Left renal pelvis (tissue), 4 donors: ENCODE results near the gene FITM1. TPM values are rescaled to one million over a fixed set of nuclear protein-coding genes. Genes with fewer than 3 reads are reported as not detected.

ENCODE experiments used
- DNase-seq, 4 donors: peaks; one replicate each; pipeline ENCODE4 v3.0.0-alpha.2; 2013; ENCODE audit warnings: low read depth in 4 of 4, low spot score in 3 of 4
- polyA plus RNA-seq, 4 donors: library from polyadenylated mRNA; unstranded; fragments of 120-200 nt; gene quantifications; one replicate each; pipeline ENCODE4 v1.2.1, GENCODE V29; 2013; ENCODE audit not compliant: insufficient read length in 4 of 4

FITM1 gene
- polyA plus RNA-seq, 4 donors, result 0.55 to 1.6 (median 0.79) TPM

GRCh38 chr14:24179294-24179960 is 49.0 kb downstream of the FITM1 start:
- no peak for DNase-seq

- peak in 1 of 4 donors; percentile 53 for DNase-seq
These were observed 49.7 kb downstream of the FITM1 start for GRCh38 chr14:24179961-24180796.

DNA sequence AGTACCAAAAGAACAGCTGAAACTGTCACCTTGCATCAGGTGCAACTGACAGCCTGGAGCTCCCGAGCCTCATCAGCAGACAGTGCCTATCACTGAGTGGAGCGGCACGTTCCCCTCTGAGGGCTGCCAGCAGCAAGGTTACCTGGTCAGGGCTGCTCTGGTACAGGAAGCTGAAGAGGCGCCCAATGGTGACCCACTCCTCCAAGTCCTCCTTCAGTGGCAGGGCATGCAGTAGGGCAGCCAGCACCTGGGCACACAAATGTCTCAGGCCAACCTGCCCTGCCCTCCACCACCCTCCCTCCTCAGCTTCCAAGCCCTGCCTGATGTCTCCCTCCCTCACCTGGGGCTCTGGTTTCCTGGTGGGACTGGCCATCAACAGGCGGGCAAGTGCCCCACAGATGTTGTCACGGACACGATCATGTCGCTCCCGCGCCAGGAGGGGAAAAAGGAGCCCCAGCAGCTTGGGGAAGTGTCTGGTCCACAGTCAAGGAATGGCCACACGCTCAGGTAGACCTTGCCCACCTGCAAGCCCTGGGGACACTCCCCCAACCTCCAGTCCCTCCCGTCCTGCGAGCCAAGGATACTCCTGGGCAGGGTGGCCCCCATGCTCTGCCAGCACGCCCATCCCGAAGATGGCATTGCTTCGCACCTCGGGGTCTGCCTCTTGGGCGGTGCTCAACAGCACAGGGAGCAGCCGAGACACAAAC is 51.1 kb downstream of the FITM1 start:
- DNase-seq, result no peak

Other genes with a start within 250 kb of the FITM1 start
- gene DHRS4, start 176.9 kb upstream of the FITM1 start, polyA plus RNA-seq, result 10 to 100 TPM; 28.3 to 50.8 (median 44.2) TPM
- 10 to 100 TPM; 27.6 to 52.8 (median 31.4) TPM for gene DHRS4L2, start 141.7 kb upstream of the FITM1 start, polyA plus RNA-seq
- gene CARMIL3, start 78.7 kb upstream of the FITM1 start, polyA plus RNA-seq, result 1 to 10 TPM; 1.2 to 2.0 (median 1.8) TPM
- gene CPNE6, start 59.1 kb upstream of the FITM1 start, polyA plus RNA-seq, result not detected
- gene PCK2, start 36.3 kb upstream of the FITM1 start, polyA plus RNA-seq, result 10 to 100 TPM in 3 of 4 donors, 1 to 10 TPM in 1; 7.7 to 31.0 (median 24.0) TPM
- 10 to 100 TPM; 41.2 to 90.6 (median 73.0) TPM for gene DCAF11, start 15.9 kb upstream of the FITM1 start, polyA plus RNA-seq
- 1 to 10 TPM in 3 of 4 donors, under 1 TPM in 1; 0.59 to 4.1 (median 2.1) TPM for gene NRL, start 15.7 kb upstream of the FITM1 start, polyA plus RNA-seq
- 100 to 1,000 TPM; 131 to 226 (median 197) TPM for gene PSME1, start 5.5 kb downstream of the FITM1 start, polyA plus RNA-seq
- gene EMC9, start 10.9 kb downstream of the FITM1 start, polyA plus RNA-seq, result 10 to 100 TPM in 3 of 4 donors, 1 to 10 TPM in 1; 9.7 to 21.4 (median 19.4) TPM
- gene PSME2, start 16.0 kb downstream of the FITM1 start, polyA plus RNA-seq, result 100 to 1,000 TPM; 134 to 185 (median 166) TPM
- 10 to 100 TPM; 44.8 to 59.8 (median 47.4) TPM for gene RNF31, start 16.8 kb downstream of the FITM1 start, polyA plus RNA-seq
- gene IRF9, start 30.6 kb downstream of the FITM1 start, polyA plus RNA-seq, result 10 to 100 TPM; 46.1 to 68.1 (median 57.0) TPM
- gene REC8, start 41.4 kb downstream of the FITM1 start, polyA plus RNA-seq, result 100 to 1,000 TPM in 1 of 4 donors, 10 to 100 TPM in 3; 28.0 to 100 (median 57.9) TPM
- gene IPO4, start 58.2 kb downstream of the FITM1 start, polyA plus RNA-seq, result 10 to 100 TPM; 19.8 to 39.5 (median 31.0) TPM
- gene TM9SF1, start 64.8 kb downstream of the FITM1 start, polyA plus RNA-seq, result 10 to 100 TPM; 32.9 to 43.7 (median 35.4) TPM
- 10 to 100 TPM in 1 of 4 donors, 1 to 10 TPM in 3; 4.2 to 12.0 (median 5.6) TPM for gene TSSK4, start 75.0 kb downstream of the FITM1 start, polyA plus RNA-seq
- gene CHMP4A, start 82.8 kb downstream of the FITM1 start, polyA plus RNA-seq, result 10 to 100 TPM; 27.8 to 58.4 (median 52.0) TPM
- 10 to 100 TPM in 3 of 4 donors, 1 to 10 TPM in 1; 8.3 to 16.9 (median 11.3) TPM for gene MDP1, start 85.4 kb downstream of the FITM1 start, polyA plus RNA-seq
- 100 to 1,000 TPM; 189 to 230 (median 217) TPM for gene NEDD8, start 101.7 kb downstream of the FITM1 start, polyA plus RNA-seq
- 100 to 1,000 TPM in 3 of 4 donors, 10 to 100 TPM in 1; 65.6 to 124 (median 117) TPM for gene GMPR2, start 102.3 kb downstream of the FITM1 start, polyA plus RNA-seq
- gene TINF2, start 112.0 kb downstream of the FITM1 start, polyA plus RNA-seq, result 10 to 100 TPM; 57.3 to 62.1 (median 60.1) TPM
- 1 to 10 TPM; 1.6 to 6.6 (median 2.6) TPM for gene TGM1, start 132.5 kb downstream of the FITM1 start, polyA plus RNA-seq
- gene RABGGTA, start 140.9 kb downstream of the FITM1 start, polyA plus RNA-seq, result 10 to 100 TPM; 19.4 to 28.6 (median 20.3) TPM
- gene DHRS1, start 169.1 kb downstream of the FITM1 start, polyA plus RNA-seq, result 10 to 100 TPM; 27.8 to 54.8 (median 43.2) TPM
- 10 to 100 TPM; 20.0 to 27.0 (median 25.4) TPM for gene NOP9, start 169.2 kb downstream of the FITM1 start, polyA plus RNA-seq
- 10 to 100 TPM; 20.2 to 28.4 (median 24.5) TPM for gene CIDEB, start 177.3 kb downstream of the FITM1 start, polyA plus RNA-seq
- 1 to 10 TPM; 1.7 to 4.4 (median 3.0) TPM for gene LTB4R2, start 179.5 kb downstream of the FITM1 start, polyA plus RNA-seq
- 1 to 10 TPM; 2.1 to 6.5 (median 4.9) TPM for gene LTB4R, start 180.8 kb downstream of the FITM1 start, polyA plus RNA-seq
- gene ADCY4, start 204.4 kb downstream of the FITM1 start, polyA plus RNA-seq, result 10 to 100 TPM in 3 of 4 donors, 1 to 10 TPM in 1; 8.4 to 23.3 (median 20.0) TPM
- gene RIPK3, start 209.3 kb downstream of the FITM1 start, polyA plus RNA-seq, result 1 to 10 TPM; 2.3 to 4.3 (median 3.8) TPM
- gene NFATC4, start 237.5 kb downstream of the FITM1 start, polyA plus RNA-seq, result 100 to 1,000 TPM in 1 of 4 donors, 10 to 100 TPM in 3; 52.5 to 151 (median 78.2) TPM